Measurements from ENCODE around the gene LEKR1. TPM values are rescaled to one million over a fixed set of nuclear protein-coding genes. Genes with fewer than 3 reads are reported as not detected.
A peak's percentile ranks its signal among the peaks of the same experiment; 100 is the strongest.
"Not testable (repeated sequence)": the region's sequence is repeated elsewhere in the genome, so short reads cannot be mapped to it uniquely, and the experiment has no call there.

Gene LEKR1
- total RNA-seq, 2 donors from 2014 or later, result 1.0 to 1.1 TPM

- H3K9me3 Mint-ChIP-seq, result peaks cover 0 to 12% of the 10 kb centered on the region in 2 donors
- H3K36me3 Mint-ChIP-seq, result peaks cover 17 to 20% of the 10 kb centered on the region in 2 donors
- DNase-seq (ENCODE audit: low spot score in 2 of 2) (no peak), ATAC-seq (no peak)
- H3K27ac Mint-ChIP-seq, result peak overlapping the region in 1 of 2 donors; percentile 71
Observed at GRCh38 chr3:156819842-156820691, 6.1 kb upstream of the LEKR1 start.

GRCh38 chr3:156820692-156821080, 5.5 kb upstream of the LEKR1 start:
- peak overlapping the region in 1 of 2 donors; percentile 71 for H3K27ac Mint-ChIP-seq
- peaks cover 15 to 16% of the 10 kb centered on the region in 2 donors for H3K36me3 Mint-ChIP-seq
- H3K9me3 Mint-ChIP-seq, result peaks cover 0 to 9% of the 10 kb centered on the region in 2 donors
- ATAC-seq (no peak), DNase-seq (ENCODE audit: low spot score in 2 of 2) (no peak)

- H3K36me3 Mint-ChIP-seq, result peaks cover 10 to 22% of the 10 kb centered on the region in 2 donors
- H3K27ac Mint-ChIP-seq, result peak overlapping the region in 1 of 2 donors; percentile 71
- not testable (repeated sequence) for H3K9me3 Mint-ChIP-seq; ATAC-seq; DNase-seq (ENCODE audit: low spot score in 2 of 2)
Observed at GRCh38 chr3:156822626-156823260, 3.4 kb upstream of the LEKR1 start.

- ATAC-seq, result peak in 1 of 2 donors; percentile 65
Observed at GRCh38 chr3:156825795-156826143, 384 bp upstream of the LEKR1 start.

GRCh38 chr3:156826896-156827882, 1.0 kb downstream of the LEKR1 start:
- no peak for DNase-seq (ENCODE audit: low spot score in 2 of 2)
- no peak for ATAC-seq
- H3K36me3 Mint-ChIP-seq, result peaks cover 0 to 17% of the 10 kb centered on the region in 2 donors
- H3K9me3 Mint-ChIP-seq, result no peaks in the 10 kb centered on the region
- H3K27ac Mint-ChIP-seq, result peak overlapping the region; percentile 93 to 99

More at GRCh38 chr3:156825795-156826143, 384 bp upstream of the LEKR1 start:
- H3K9me3 Mint-ChIP-seq, result peaks cover 0 to 3% of the 10 kb centered on the region in 2 donors
- peaks cover 10 to 23% of the 10 kb centered on the region in 2 donors for H3K36me3 Mint-ChIP-seq
- H3K27ac Mint-ChIP-seq, result peak overlapping the region; percentile 97 to 99
- DNase-seq (ENCODE audit: low spot score in 2 of 2), result no peak

- no peaks in the 10 kb centered on the region for H3K9me3 Mint-ChIP-seq
- H3K27ac Mint-ChIP-seq, result no peak overlapping the region
- ATAC-seq (no peak), DNase-seq (ENCODE audit: low spot score in 2 of 2) (no peak)
- peaks cover 0 to 12% of the 10 kb centered on the region in 2 donors for H3K36me3 Mint-ChIP-seq
Observed at GRCh38 chr3:156831006-156831405, 4.9 kb downstream of the LEKR1 start.

GRCh38 chr3:156834435-156834834, 8.3 kb downstream of the LEKR1 start:
- H3K36me3 Mint-ChIP-seq, result no peaks in the 10 kb centered on the region
- H3K9me3 Mint-ChIP-seq, result no peaks in the 10 kb centered on the region
- ATAC-seq (no peak), DNase-seq (ENCODE audit: low spot score in 2 of 2) (no peak)
- H3K27ac Mint-ChIP-seq, result no peak overlapping the region

- no peak overlapping the region for H3K27ac Mint-ChIP-seq
- H3K36me3 Mint-ChIP-seq, result no peaks in the 10 kb centered on the region
- no peak for DNase-seq (ENCODE audit: low spot score in 2 of 2)
Observed at GRCh38 chr3:156834962-156835535, 8.9 kb downstream of the LEKR1 start.

GRCh38 chr3:156836701-156837100, 10.5 kb downstream of the LEKR1 start:
- ATAC-seq, result no peak
- no peak overlapping the region for H3K27ac Mint-ChIP-seq
- H3K9me3 Mint-ChIP-seq, result no peaks in the 10 kb centered on the region

More at GRCh38 chr3:156834962-156835535, 8.9 kb downstream of the LEKR1 start:
- no peaks in the 10 kb centered on the region for H3K9me3 Mint-ChIP-seq
- no peak for ATAC-seq

GRCh38 chr3:156837115-156837514, 11.0 kb downstream of the LEKR1 start:
- DNase-seq (ENCODE audit: low spot score in 2 of 2), result no peak
- peak in 1 of 2 donors; percentile 16 for ATAC-seq
- H3K27ac Mint-ChIP-seq, result no peak overlapping the region
- H3K36me3 Mint-ChIP-seq, result no peaks in the 10 kb centered on the region
- H3K9me3 Mint-ChIP-seq, result no peaks in the 10 kb centered on the region

More at GRCh38 chr3:156836701-156837100, 10.5 kb downstream of the LEKR1 start:
- no peaks in the 10 kb centered on the region for H3K36me3 Mint-ChIP-seq
- DNase-seq (ENCODE audit: low spot score in 2 of 2), result no peak

- no peak for ATAC-seq
- Mint-ChIP-seq H3K27ac (peak overlapping the region in 1 of 2 donors; percentile 50), H3K9me3 (no peaks in the 10 kb centered on the region), H3K36me3 (no peaks in the 10 kb centered on the region)
- no peak for DNase-seq (ENCODE audit: low spot score in 2 of 2)
Observed at GRCh38 chr3:156838035-156838434, 11.9 kb downstream of the LEKR1 start.

- ATAC-seq, result no peak
- no peaks in the 10 kb centered on the region for H3K9me3 Mint-ChIP-seq
- no peak overlapping the region for H3K27ac Mint-ChIP-seq
- no peaks in the 10 kb centered on the region for H3K36me3 Mint-ChIP-seq
- no peak for DNase-seq (ENCODE audit: low spot score in 2 of 2)
Observed at GRCh38 chr3:156840826-156841689, 14.9 kb downstream of the LEKR1 start.

- ATAC-seq, result no peak
- Mint-ChIP-seq H3K9me3 (no peaks in the 10 kb centered on the region), H3K27ac (no peak overlapping the region), H3K36me3 (no peaks in the 10 kb centered on the region)
- DNase-seq (ENCODE audit: low spot score in 2 of 2), result no peak
Observed at GRCh38 chr3:156843071-156843808, 17.1 kb downstream of the LEKR1 start.

GRCh38 chr3:156847752-156848448, 21.7 kb downstream of the LEKR1 start:
- Mint-ChIP-seq H3K27ac (no peak overlapping the region), H3K9me3 (no peaks in the 10 kb centered on the region)
- no peak for ATAC-seq

More at GRCh38 chr3:156847752-156848448, 21.7 kb downstream of the LEKR1 start:
- no peak for DNase-seq (ENCODE audit: low spot score in 2 of 2)
- no peaks in the 10 kb centered on the region for H3K36me3 Mint-ChIP-seq

All from activated naive CD4-positive, alpha-beta T cell treated with anti-CD3 and anti-CD28 coated beads, Interleukin-2, amount 50 U/mL, for 72 hours (primary cell).